ENCODE measurements around the gene PTPN1. TPM values are rescaled to one million over a fixed set of nuclear protein-coding genes. Genes with fewer than 3 reads are reported as not detected.

Gene PTPN1
- total and polyA plus RNA-seq, 10 of the 15 experiments (the other 5 are each of a cell fraction or from before 2014, with no cell fraction given): 15.9 to 74.7 (median 43.9) TPM

- TF ChIP-seq ZNF592 (IDR thresholded peaks at IDR 0.05) (peak; percentile 65; the same call in 1 of the 2 replicates), YBX1 (IDR thresholded peaks at IDR 0.05) (no peak)
Measured at GRCh38 chr20:50546729-50547314, 36.6 kb downstream of the PTPN1 start (continued).

- Histone ChIP-seq H3K4me3 (no peak overlapping the region), H3K79me2 (ENCODE audit: control insufficient read depth, insufficient read depth, low read length) (peaks cover 88% of the 10 kb centered on the region), H4K20me1 (ENCODE audit: control insufficient read depth, insufficient read depth) (no peaks in the 10 kb centered on the region; the same call in 1 of the 2 replicates), H3K27me3 (replicated peaks in 1 of 2; ENCODE audit: control insufficient read depth in 2 of 2, insufficient read depth in 2 of 2, low read length in 1 of 2) (no peaks in the 10 kb centered on the region), H2AFZ (ENCODE audit: control insufficient read depth, low read depth, low read length) (no peak overlapping the region), H3K27ac (ENCODE audit: control insufficient read depth, insufficient read depth) (peak overlapping the region; percentile 16; the same call in 1 of the 2 replicates), H3K36me3 (ENCODE audit: control insufficient read depth in 2 of 2, insufficient read depth in 2 of 2, low read length in 1 of 2) (peaks cover 4 to 5% of the 10 kb centered on the region in 2 experiments; a peak in 3 of 4 replicates), H3K9me3 (replicated peaks; ENCODE audit: control insufficient read depth, insufficient read depth, low read length) (no peaks in the 10 kb centered on the region), H3K9ac (ENCODE audit: control insufficient read depth, insufficient read depth, low read length) (no peak overlapping the region), H3K4me2 (ENCODE audit: control insufficient read depth, insufficient read depth) (peak overlapping the region; percentile 93), H3K4me1 (ENCODE audit: control insufficient read depth, insufficient read depth, low read length) (peaks cover 55% of the 10 kb centered on the region)
- ATAC-seq (no peak), FAIRE-seq (no peak), DNase-seq (ENCODE audit: low read depth, low spot score) (no peak)
- RAD21 ChIA-PET (ENCODE audit: unreplicated experiment): interaction anchor here (1.2 to 12.3 kb wide), 5 partner anchors 22 to 67 kb away, joined by 3 to 167 read pairs (median 5); partner anchors contain the start of gene PTPN1
- POLR2A ChIA-PET: interaction anchor here (1.0 to 3.2 kb wide), 5 partner anchors 10 to 37 kb away, joined by 3 to 21 read pairs (median 8); partner anchors contain the start of gene PTPN1
- SMC1A ChIA-PET (ENCODE audit: uncharacterized antibody, unreplicated experiment): interaction anchor here (73.1 to 95.1 kb wide), 2 partner anchors 2 to 39 kb away, joined by 2799 read pairs; partner anchors contain the start of gene PTPN1
- WGBS (ENCODE audit: insufficient coverage, insufficient replicate concordance, low lambda C conversion rate, missing lambda C conversion rate): 19% methylated on average over 6 of the region's 6 CpGs
- in situ Hi-C loops (cut with MboI) (no loop called here), intact Hi-C loops (cut with micrococcal nuclease; ENCODE audit: unreplicated experiment) (no loop called here)
- CTCF ChIA-PET: interaction anchor here (0.6 to 3.0 kb wide), 11 partner anchors 10 to 64 kb away, joined by 3 to 12 read pairs (median 5); no protein-coding TSS in a partner anchor
- no TSS peak for BruUV-seq (replicated peaks)
- TF ChIP-seq CHD2 (IDR thresholded peaks at IDR 0.05; ENCODE audit: borderline replicate concordance, low read depth, low read length) (no peak), CTCF (IDR thresholded peaks at IDR 0.05 in 2 of 3, conservative IDR thresholded peaks at IDR 0.05 in 1 of 3; ENCODE audit: control insufficient read depth in 2 of 3, extremely low read depth in 1 of 3, insufficient read depth in 1 of 3, low read depth in 3 of 3, low read length in 3 of 3) (no peak), REST (IDR thresholded peaks at IDR 0.05; ENCODE audit: low read depth, low read length) (no peak), HCFC1 (IDR thresholded peaks at IDR 0.05; ENCODE audit: low read length) (no peak), FOXM1 (IDR thresholded peaks at IDR 0.05; ENCODE audit: low read depth, low read length) (no peak), ZNF217 (IDR thresholded peaks at IDR 0.05) (no peak), HDAC6 (IDR thresholded peaks at IDR 0.05; ENCODE audit: unreplicated experiment) (no peak), MYC (IDR thresholded peaks at IDR 0.05; ENCODE audit: insufficient read depth, insufficient read length, insufficient replicate concordance, low read length, severe bottlenecking) (no peak), RB1 (IDR thresholded peaks at IDR 0.05; ENCODE audit: borderline replicate concordance) (no peak), SMARCA5 (IDR thresholded peaks at IDR 0.05) (no peak)
Measured at GRCh38 chr20:50547964-50548363, 37.8 kb downstream of the PTPN1 start.

All from GM12878 (cell line).